ENCODE data around the gene RAI1. TPM values are rescaled to one million over a fixed set of nuclear protein-coding genes. Genes with fewer than 3 reads are reported as not detected.
A peak's percentile ranks its signal among the peaks of the same experiment; 100 is the strongest.

The RAI1 gene
- total and polyA plus RNA-seq, 2 of the 8 experiments (the other 6 are each of a cell fraction or from before 2014, with no cell fraction given): 0.39 to 1.2 TPM

DNA sequence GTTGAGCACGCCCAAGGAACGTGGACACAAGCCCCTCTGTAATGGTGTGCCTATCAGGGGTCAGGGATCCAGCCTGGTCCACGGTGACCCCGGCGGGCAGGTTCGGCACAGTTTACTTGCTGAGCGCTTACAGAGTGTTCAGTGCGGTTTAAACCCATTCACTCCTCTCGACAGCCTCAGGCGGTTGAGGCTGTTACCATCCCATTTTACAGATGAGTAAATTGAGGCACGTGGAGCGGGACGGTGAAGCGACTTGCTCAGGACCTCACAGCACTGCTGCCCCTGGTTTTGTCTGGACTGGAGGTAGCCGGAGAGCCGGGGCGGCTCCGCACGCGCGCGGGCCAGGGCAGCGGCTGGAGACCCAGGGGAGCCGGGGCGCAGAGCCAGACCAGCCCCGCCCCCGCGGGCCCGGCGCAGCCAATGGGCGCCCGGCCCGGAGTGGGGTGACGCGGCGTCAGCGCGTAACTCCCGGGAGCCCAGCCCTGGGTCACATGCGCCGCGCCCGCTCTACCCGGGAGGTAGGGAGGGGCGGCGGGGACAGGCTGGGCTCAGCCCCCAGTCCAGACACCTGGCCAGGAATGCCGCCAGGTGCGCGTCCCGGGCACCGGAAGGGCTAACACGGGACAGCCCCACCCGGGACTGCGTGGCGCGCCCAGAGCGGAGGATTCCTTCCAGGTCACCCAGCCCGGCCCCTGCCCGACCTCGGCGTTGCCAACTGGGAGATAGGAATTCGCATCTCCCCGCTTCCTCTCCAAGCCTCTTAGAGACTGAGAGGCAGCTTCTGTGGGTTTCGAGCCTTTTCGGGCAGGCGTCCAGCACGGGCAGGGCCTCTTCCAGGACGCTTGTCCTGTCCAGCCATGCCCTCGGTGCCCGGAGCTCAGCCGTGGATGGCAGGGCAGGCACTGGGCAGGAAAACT lies 158.8 kb downstream of the RAI1 start (continued):
- TF ChIP-seq TEAD4 (IDR thresholded peaks at IDR 0.05; ENCODE audit: low read depth, low read length): peak; percentile 74; the same call in 1 of the 2 replicates
- no peak for TF ChIP-seq RNF2 (IDR thresholded peaks at IDR 0.05; ENCODE audit: borderline replicate concordance, low read depth, low read length, missing control alignments, poor library complexity, severe bottlenecking)
- TF ChIP-seq EZH2 (IDR thresholded peaks at IDR 0.05; ENCODE audit: low read depth, low read length, severe bottlenecking): no peak
- 0 out of 2 replicates have a peak, but pooled peaks have one; percentile 53 for TF ChIP-seq RBBP5 (IDR thresholded peaks at IDR 0.05; ENCODE audit: borderline replicate concordance, low read depth, low read length)
- no peak for TF ChIP-seq CHD2 (IDR thresholded peaks at IDR 0.05; ENCODE audit: low read length)
- no peak for TF ChIP-seq JUN (IDR thresholded peaks at IDR 0.05; ENCODE audit: low read depth, low read length)
- no peak for TF ChIP-seq SAP30 (IDR thresholded peaks at IDR 0.05; ENCODE audit: insufficient read depth, insufficient replicate concordance, low read length)
- TF ChIP-seq EP300 (IDR thresholded peaks at IDR 0.05; ENCODE audit: borderline replicate concordance in 1 of 2, low read depth in 2 of 2, low read length in 2 of 2): peak in 1 of 2 experiments; percentile 93; a peak in 1 of 3 replicates
- TF ChIP-seq ASH2L (IDR thresholded peaks at IDR 0.05; ENCODE audit: low read length): peak; percentile 26
- peak in 1 of 2 experiments; percentile 84; a peak in 2 of 3 replicates for TF ChIP-seq POLR2A (IDR thresholded peaks at IDR 0.05; ENCODE audit: control extremely low read depth in 1 of 2, low read depth in 2 of 2, low read length in 2 of 2)
- TF ChIP-seq KDM5A (IDR thresholded peaks at IDR 0.05; ENCODE audit: low read length): no peak
- TF ChIP-seq RAD21 (IDR thresholded peaks at IDR 0.05 in 1 of 2, conservative IDR thresholded peaks at IDR 0.05 in 1 of 2; ENCODE audit: low read depth in 2 of 2, low read length in 2 of 2): no peak
- TF ChIP-seq TBP (IDR thresholded peaks at IDR 0.05; ENCODE audit: low read depth, low read length): peak; percentile 63
- no peak for TF ChIP-seq RFX5 (IDR thresholded peaks at IDR 0.05; ENCODE audit: borderline replicate concordance, low read depth, low read length)
- TF ChIP-seq, protein P1, sequence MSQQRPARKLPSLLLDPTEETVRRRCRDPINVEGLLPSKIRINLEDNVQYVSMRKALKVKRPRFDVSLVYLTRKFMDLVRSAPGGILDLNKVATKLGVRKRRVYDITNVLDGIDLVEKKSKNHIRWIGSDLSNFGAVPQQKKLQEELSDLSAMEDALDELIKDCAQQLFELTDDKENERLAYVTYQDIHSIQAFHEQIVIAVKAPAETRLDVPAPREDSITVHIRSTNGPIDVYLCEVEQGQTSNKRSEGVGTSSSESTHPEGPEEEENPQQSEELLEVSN (IDR thresholded peaks at IDR 0.05): no peak
- TF ChIP-seq, protein P2, sequence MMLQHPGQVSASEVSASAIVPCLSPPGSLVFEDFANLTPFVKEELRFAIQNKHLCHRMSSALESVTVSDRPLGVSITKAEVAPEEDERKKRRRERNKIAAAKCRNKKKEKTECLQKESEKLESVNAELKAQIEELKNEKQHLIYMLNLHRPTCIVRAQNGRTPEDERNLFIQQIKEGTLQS (IDR thresholded peaks at IDR 0.05; ENCODE audit: insufficient read depth, low read depth, low read length): no peak
- no peak for TF ChIP-seq BCL11A (IDR thresholded peaks at IDR 0.05; ENCODE audit: low read depth in 2 of 2, low read length in 2 of 2)
- TF ChIP-seq CEBPB (IDR thresholded peaks at IDR 0.05; ENCODE audit: low read depth, low read length): no peak
- peak; percentile 86 for TF ChIP-seq CREB1 (IDR thresholded peaks at IDR 0.05)
- peak; percentile 96 for TF ChIP-seq TCF12 (IDR thresholded peaks at IDR 0.05; ENCODE audit: low read depth, low read length)
- no peak for TF ChIP-seq NRF1 (IDR thresholded peaks at IDR 0.05; ENCODE audit: low read depth, low read length)
- TF ChIP-seq CBX8 (IDR thresholded peaks at IDR 0.05; ENCODE audit: borderline replicate concordance, low read depth, low read length): no peak

Measured in H1 (cell line).